Sigmoid colon (tissue), 4 donors: ENCODE results near the gene TNIP2.

ENCODE experiments used
- POLR2A ChIP-seq, 2 donors: fragments of 450-650 bp; IDR thresholded peaks; one replicate each; pipeline ENCODE4 v1.6.1; 2016; ENCODE audit warnings: antibody characterized with exemption in 2 of 2, mild to moderate bottlenecking in 2 of 2, moderate library complexity in 2 of 2
- POLR2AphosphoS5 ChIP-seq, 4 donors: sonication (generic); formaldehyde crosslinking; IDR thresholded peaks; one replicate each; pipeline ENCODE4 v1.6.1; 2017; ENCODE audit warnings: antibody characterized with exemption in 4 of 4
- TF ChIP-seq, protein P1 (sequence below), 4 experiments: fragments of 450-650 bp in 3 of 4; fragments of 200-600 bp in 1 of 4; IDR thresholded peaks; one replicate each; pipeline ENCODE4 v1.5.1; 2016 to 2019; ENCODE audit warnings: antibody characterized with exemption in 4 of 4, mild to moderate bottlenecking in 3 of 4, moderate library complexity in 2 of 4

DNA sequence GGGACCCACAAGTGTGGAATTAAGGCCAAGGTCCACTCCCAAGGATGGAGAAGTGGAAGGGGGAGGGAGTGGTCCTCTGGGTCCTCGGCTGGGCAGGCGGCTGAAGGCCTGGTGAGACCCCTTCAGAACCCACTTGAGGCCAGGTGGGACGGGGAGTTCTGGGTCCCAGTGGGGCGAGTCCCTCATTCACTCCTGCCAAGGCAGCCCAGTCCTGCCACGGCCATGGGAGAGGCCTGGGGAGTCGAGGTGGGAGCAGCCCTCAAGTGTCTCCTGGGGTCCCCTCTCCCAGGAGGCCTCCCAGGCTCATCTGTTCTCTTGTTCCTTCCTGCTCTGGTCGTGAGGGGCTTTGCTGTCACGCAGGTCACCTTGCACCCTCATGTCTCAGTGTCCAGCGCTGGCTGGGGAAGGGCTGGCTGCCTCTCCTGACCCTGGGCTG, 30.7 kb upstream of the TNIP2 start:
- TF ChIP-seq, protein P1, sequence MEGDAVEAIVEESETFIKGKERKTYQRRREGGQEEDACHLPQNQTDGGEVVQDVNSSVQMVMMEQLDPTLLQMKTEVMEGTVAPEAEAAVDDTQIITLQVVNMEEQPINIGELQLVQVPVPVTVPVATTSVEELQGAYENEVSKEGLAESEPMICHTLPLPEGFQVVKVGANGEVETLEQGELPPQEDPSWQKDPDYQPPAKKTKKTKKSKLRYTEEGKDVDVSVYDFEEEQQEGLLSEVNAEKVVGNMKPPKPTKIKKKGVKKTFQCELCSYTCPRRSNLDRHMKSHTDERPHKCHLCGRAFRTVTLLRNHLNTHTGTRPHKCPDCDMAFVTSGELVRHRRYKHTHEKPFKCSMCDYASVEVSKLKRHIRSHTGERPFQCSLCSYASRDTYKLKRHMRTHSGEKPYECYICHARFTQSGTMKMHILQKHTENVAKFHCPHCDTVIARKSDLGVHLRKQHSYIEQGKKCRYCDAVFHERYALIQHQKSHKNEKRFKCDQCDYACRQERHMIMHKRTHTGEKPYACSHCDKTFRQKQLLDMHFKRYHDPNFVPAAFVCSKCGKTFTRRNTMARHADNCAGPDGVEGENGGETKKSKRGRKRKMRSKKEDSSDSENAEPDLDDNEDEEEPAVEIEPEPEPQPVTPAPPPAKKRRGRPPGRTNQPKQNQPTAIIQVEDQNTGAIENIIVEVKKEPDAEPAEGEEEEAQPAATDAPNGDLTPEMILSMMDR (IDR thresholded peaks at IDR 0.05) = no peak
- TF ChIP-seq POLR2A (IDR thresholded peaks at IDR 0.05) (no peak), POLR2AphosphoS5 (IDR thresholded peaks at IDR 0.05) (no peak)
